Cardiac muscle cell (in vitro differentiated cells and primary cell): Measurements from ENCODE around the gene GJA5. TPM values are rescaled to one million over a fixed set of nuclear protein-coding genes. Genes with fewer than 3 reads are reported as not detected.

ENCODE experiments used
- DNase-seq, 2 donors: peaks; one replicate each; pipeline versions ENCODE4 v3.0.0 to v3.0.0-alpha.2; 2010 to 2017; ENCODE audit warnings: low read depth in 1 of 2, low spot score in 1 of 2
- H3K27ac ChIP-seq: fragments of 200-600 bp; sonication (generic); 2 replicates; pipeline ENCODE4 v1.5.1; 2016
- H3K27me3 ChIP-seq: fragments of 200-600 bp; sonication (generic); 2 replicates; pipeline ENCODE4 v1.6.0; 2016; ENCODE audit warnings: control low read depth
- H3K36me3 ChIP-seq: fragments of 200-600 bp; sonication (generic); 2 replicates; pipeline ENCODE4 v1.5.1; 2016; ENCODE audit warnings: control low read depth
- H3K4me1 ChIP-seq: fragments of 200-600 bp; sonication (generic); 2 replicates; pipeline ENCODE4 v1.8.1; 2017; ENCODE audit warnings: low read depth, mild to moderate bottlenecking, mixed run types
- H3K4me3 ChIP-seq: fragments of 200-600 bp; sonication (generic); 2 replicates; pipeline ENCODE4 v1.5.1; 2016; ENCODE audit warnings: mild to moderate bottlenecking
- H3K9me3 ChIP-seq: fragments of 200-600 bp; sonication (generic); 2 replicates; pipeline ENCODE4 v1.5.1; 2017; ENCODE audit warnings: low read depth, mild to moderate bottlenecking, control low read depth
- polyA plus RNA-seq: library from polyadenylated mRNA; unstranded; fragments of >200 nt; fragmentation: Nextera tagmentation; extraction: Ambion mirVana; gene quantifications from 2 replicates; pipeline ENCODE4 v1.2.1, GENCODE V29; 2016
- total RNA-seq: library from RNA; depleted of rRNA; stranded (reverse); fragments of >200 nt; gene quantifications from 2 replicates; pipeline ENCODE4 v1.2.3, GENCODE V29; 2016
- TF ChIP-seq, protein P1 (sequence below): IDR thresholded peaks from 2 replicates; pipeline ENCODE4 v1.5.1; 2012; ENCODE audit warnings: low read depth, mild to moderate bottlenecking, low read length

The GJA5 gene
- total and polyA plus RNA-seq, 2 experiments from 2014 or later = 12.3 to 23.9 TPM

DNA sequence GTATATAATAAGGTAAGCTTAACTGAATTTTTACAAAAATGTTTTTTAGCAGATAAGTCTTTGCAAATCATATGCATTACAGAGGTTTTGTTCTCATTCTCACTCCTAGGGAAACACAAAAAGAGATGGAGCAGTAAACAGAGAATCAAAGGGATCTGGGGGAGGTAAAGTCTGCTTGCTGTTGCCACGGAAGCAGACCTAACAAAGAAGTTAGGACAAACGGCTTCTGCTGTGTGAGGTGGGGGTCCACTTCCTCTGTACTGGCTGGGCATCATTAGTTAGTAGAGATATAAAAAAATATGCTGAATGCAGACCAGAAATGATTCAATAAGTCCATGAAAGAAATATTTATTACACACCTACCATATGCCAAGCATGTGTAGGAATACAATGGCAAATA lies 34.2 kb downstream of the GJA5 start:
- TF ChIP-seq, protein P1, sequence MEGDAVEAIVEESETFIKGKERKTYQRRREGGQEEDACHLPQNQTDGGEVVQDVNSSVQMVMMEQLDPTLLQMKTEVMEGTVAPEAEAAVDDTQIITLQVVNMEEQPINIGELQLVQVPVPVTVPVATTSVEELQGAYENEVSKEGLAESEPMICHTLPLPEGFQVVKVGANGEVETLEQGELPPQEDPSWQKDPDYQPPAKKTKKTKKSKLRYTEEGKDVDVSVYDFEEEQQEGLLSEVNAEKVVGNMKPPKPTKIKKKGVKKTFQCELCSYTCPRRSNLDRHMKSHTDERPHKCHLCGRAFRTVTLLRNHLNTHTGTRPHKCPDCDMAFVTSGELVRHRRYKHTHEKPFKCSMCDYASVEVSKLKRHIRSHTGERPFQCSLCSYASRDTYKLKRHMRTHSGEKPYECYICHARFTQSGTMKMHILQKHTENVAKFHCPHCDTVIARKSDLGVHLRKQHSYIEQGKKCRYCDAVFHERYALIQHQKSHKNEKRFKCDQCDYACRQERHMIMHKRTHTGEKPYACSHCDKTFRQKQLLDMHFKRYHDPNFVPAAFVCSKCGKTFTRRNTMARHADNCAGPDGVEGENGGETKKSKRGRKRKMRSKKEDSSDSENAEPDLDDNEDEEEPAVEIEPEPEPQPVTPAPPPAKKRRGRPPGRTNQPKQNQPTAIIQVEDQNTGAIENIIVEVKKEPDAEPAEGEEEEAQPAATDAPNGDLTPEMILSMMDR = no peak
- no peak for DNase-seq
- no peak overlapping the region for H3K4me3 ChIP-seq
- H3K36me3 ChIP-seq = no peaks in the 10 kb centered on the region
- H3K4me1 ChIP-seq = peaks cover 13% of the 10 kb centered on the region
- H3K9me3 ChIP-seq = no peaks in the 10 kb centered on the region
- H3K27ac ChIP-seq = no peak overlapping the region
- H3K27me3 ChIP-seq = peaks cover 25% of the 10 kb centered on the region

- peaks cover 28% of the 10 kb centered on the region for H3K27me3 ChIP-seq
- H3K27ac ChIP-seq = no peak overlapping the region
- no peaks in the 10 kb centered on the region for H3K36me3 ChIP-seq
- H3K4me1 ChIP-seq = peaks cover 13% of the 10 kb centered on the region
- H3K9me3 ChIP-seq = no peaks in the 10 kb centered on the region
- no peak overlapping the region for H3K4me3 ChIP-seq
- DNase-seq = no peak
- TF ChIP-seq, protein P1 = no peak
Measured at GRCh38 chr1:147725685-147726084, 34.7 kb downstream of the GJA5 start.

GRCh38 chr1:147723691-147724323 lies 36.6 kb downstream of the GJA5 start:
- H3K9me3 ChIP-seq = no peaks in the 10 kb centered on the region
- no peaks in the 10 kb centered on the region for H3K36me3 ChIP-seq
- no peak overlapping the region for H3K4me3 ChIP-seq
- TF ChIP-seq, protein P1 = peak; percentile 71
- peaks cover 30% of the 10 kb centered on the region for H3K27me3 ChIP-seq
- H3K27ac ChIP-seq = no peak overlapping the region
- peak; percentile 74 to 84 for DNase-seq
- H3K4me1 ChIP-seq = peaks cover 13% of the 10 kb centered on the region

DNA sequence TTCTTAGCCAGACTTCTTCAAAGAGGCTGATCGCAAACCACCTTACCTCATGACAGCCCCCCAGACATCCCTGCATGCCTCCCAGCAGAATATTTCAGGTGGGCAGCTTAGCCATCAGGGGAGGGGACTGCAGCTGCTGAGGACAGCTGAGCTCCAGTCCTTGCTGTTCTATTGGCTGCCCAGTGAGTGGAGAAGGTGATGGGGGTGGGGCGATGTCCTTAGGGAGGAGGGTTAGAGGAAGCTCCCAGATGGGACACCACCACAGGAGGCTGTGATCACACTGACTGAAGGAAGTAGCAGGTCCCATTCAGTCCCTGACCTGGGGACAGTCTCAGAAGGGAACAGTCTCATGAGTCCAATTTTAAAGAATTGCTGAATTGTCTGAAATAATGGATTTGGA lies 38.3 kb downstream of the GJA5 start:
- H3K4me3 ChIP-seq = no peak overlapping the region
- TF ChIP-seq, protein P1 = no peak
- no peaks in the 10 kb centered on the region for H3K36me3 ChIP-seq
- H3K4me1 ChIP-seq = no peaks in the 10 kb centered on the region
- DNase-seq = no peak
- H3K9me3 ChIP-seq = no peaks in the 10 kb centered on the region
- no peak overlapping the region for H3K27ac ChIP-seq
- peaks cover 30% of the 10 kb centered on the region for H3K27me3 ChIP-seq

DNA sequence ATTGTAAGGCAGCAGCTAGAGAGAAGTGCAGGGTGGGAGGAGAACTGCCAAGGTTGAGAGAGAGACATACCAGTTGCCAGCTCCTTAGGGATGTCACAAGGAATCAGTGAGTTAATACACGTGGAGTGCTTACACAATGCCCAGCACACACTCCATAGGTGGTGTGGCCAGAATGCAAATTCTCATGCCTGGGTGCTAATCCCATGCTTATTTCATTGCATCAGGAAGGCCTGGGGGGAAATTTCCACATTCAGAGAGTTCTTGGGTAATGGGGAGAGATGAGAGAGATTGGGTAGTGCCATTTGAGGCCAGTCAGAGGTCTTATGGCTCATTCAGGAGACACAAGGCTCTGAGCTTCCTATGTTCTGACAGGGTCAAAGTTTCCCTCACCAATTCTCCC lies 38.7 kb downstream of the GJA5 start:
- peaks cover 30% of the 10 kb centered on the region for H3K27me3 ChIP-seq
- TF ChIP-seq, protein P1 = no peak
- H3K4me3 ChIP-seq = no peak overlapping the region
- no peaks in the 10 kb centered on the region for H3K9me3 ChIP-seq
- no peaks in the 10 kb centered on the region for H3K36me3 ChIP-seq
- no peak overlapping the region for H3K27ac ChIP-seq
- peak in 1 of 2 donors; percentile 28 for DNase-seq
- no peaks in the 10 kb centered on the region for H3K4me1 ChIP-seq
